IMR-90 (cell line): ENCODE measurements around the gene TAF11L6. TPM values are rescaled to one million over a fixed set of nuclear protein-coding genes. Genes with fewer than 3 reads are reported as not detected.
"Not testable (repeated sequence)": the region's sequence is repeated elsewhere in the genome, so short reads cannot be mapped to it uniquely, and the experiment has no call there.

ENCODE experiments used
- ATAC-seq: fragments of 200-7000 bp; cut with Tn5 transposase; 2 replicates; pipeline ENCODE4 v1.9.1; 2020; ENCODE audit warnings: low read depth, mild to moderate bottlenecking, moderate library complexity
- BruUV-seq: library from RNA; stranded (reverse); fragments of 400-500 nt; replicated peaks from 2 replicates; lab custom pipeline; 2021; lab: Mats Ljungman, UMichigan
- CTCF ChIA-PET: fragments of 300-600 bp; formaldehyde crosslinking; extraction: SDS; loops from one replicate; lab custom pipeline; 2021; ENCODE audit warnings: antibody characterized with exemption; lab: Yijun Ruan, JAX
- POLR2A ChIA-PET: fragments of 300-600 bp; sonication (Branson Sonifier 250); formaldehyde crosslinking; loops from one replicate; lab custom pipeline; 2022; ENCODE audit warnings: antibody characterized with exemption; ENCODE audit not compliant: unreplicated experiment; lab: Charles Lee
- DNase-seq: peaks from one replicate; pipeline ENCODE4 v3.0.0; 2013
- H2AFZ ChIP-seq: replicated peaks from 2 replicates; pipeline ENCODE3; 2013; ENCODE audit warnings: low read length, mild to moderate bottlenecking; ENCODE audit not compliant: poor library complexity
- H2AK5ac ChIP-seq: 2 replicates; pipeline ENCODE4 v1.6.1; 2013; ENCODE audit warnings: low read depth, low read length, inconsistent platforms
- H2AK9ac ChIP-seq: replicated peaks from 2 replicates; pipeline ENCODE3; 2013; ENCODE audit warnings: mild to moderate bottlenecking, low read depth, low read length, moderate library complexity; ENCODE audit not compliant: poor library complexity
- H2BK120ac ChIP-seq: 2 replicates; pipeline ENCODE4 v1.6.1; 2013; ENCODE audit warnings: low read depth, low read length, inconsistent platforms
- H2BK15ac ChIP-seq: 3 replicates; pipeline ENCODE4 v1.6.1; 2013; ENCODE audit warnings: low read depth, low read length, inconsistent platforms
- H2BK20ac ChIP-seq: 2 replicates; pipeline ENCODE4 v1.6.1; 2013; ENCODE audit warnings: low read depth, mild to moderate bottlenecking, inconsistent platforms, low read length, moderate library complexity
- H2BK5ac ChIP-seq: 2 replicates; pipeline ENCODE4 v1.6.1; 2013; ENCODE audit warnings: mild to moderate bottlenecking, low read depth, low read length, inconsistent platforms; ENCODE audit not compliant: poor library complexity, severe bottlenecking
- H3K14ac ChIP-seq: replicated peaks from 2 replicates; pipeline ENCODE4 v1.6.1; 2013; ENCODE audit warnings: low read depth, low read length, inconsistent platforms
- H3K18ac ChIP-seq: 2 replicates; pipeline ENCODE4 v1.6.1; 2013; ENCODE audit warnings: low read depth, low read length, control low read depth
- H3K23ac ChIP-seq: 2 replicates; pipeline ENCODE4 v1.6.1; 2013; ENCODE audit warnings: low read depth, low read length, inconsistent platforms
- H3K27ac ChIP-seq: 2 replicates; pipeline ENCODE4 v1.5.1; 2013; ENCODE audit warnings: mild to moderate bottlenecking, control low read depth, low read length; ENCODE audit not compliant: insufficient read depth
- H3K27me3 ChIP-seq: 2 replicates; pipeline ENCODE4 v1.6.1; 2013; ENCODE audit warnings: low read length; ENCODE audit not compliant: control insufficient read depth, insufficient read depth
- H3K36me3 ChIP-seq: 2 replicates; pipeline ENCODE4 v1.6.1; 2013; ENCODE audit warnings: low read length, mixed read lengths; ENCODE audit not compliant: control insufficient read depth, insufficient read depth
- H3K4ac ChIP-seq: 2 replicates; pipeline ENCODE4 v1.6.1; 2013; ENCODE audit warnings: low read depth, low read length, inconsistent platforms
- H3K4me1 ChIP-seq: 2 replicates; pipeline ENCODE4 v1.6.1; 2013; ENCODE audit warnings: low read length, mixed read lengths; ENCODE audit not compliant: control insufficient read depth, insufficient read depth
- H3K4me2 ChIP-seq: 2 replicates; pipeline ENCODE4 v1.6.1; 2013; ENCODE audit warnings: low read depth, mild to moderate bottlenecking, control low read depth, low read length, moderate library complexity
- H3K4me3 ChIP-seq: 2 replicates; pipeline ENCODE4 v1.5.1; 2013; ENCODE audit warnings: low read depth, mild to moderate bottlenecking, control low read depth, low read length, moderate library complexity; ENCODE audit not compliant: insufficient read depth
- H3K56ac ChIP-seq: 2 replicates; pipeline ENCODE4 v1.6.1; 2013; ENCODE audit warnings: low read length, inconsistent platforms; ENCODE audit not compliant: insufficient read depth; ENCODE audit errors: extremely low read depth
- H3K79me1 ChIP-seq, 2 experiments: 2 replicates each; pipeline ENCODE4 v1.6.1; 2013; ENCODE audit warnings: low read length in 2 of 2, inconsistent platforms in 1 of 2, low read depth in 1 of 2
- H3K9ac ChIP-seq: 2 replicates; pipeline ENCODE4 v1.6.1; 2013; ENCODE audit warnings: low read depth, low read length, control low read depth
- H3K9me1 ChIP-seq: 2 replicates; pipeline ENCODE4 v1.6.1; 2013; ENCODE audit warnings: low read length, inconsistent platforms; ENCODE audit not compliant: insufficient read depth
- H3K9me3 ChIP-seq: 2 replicates; pipeline ENCODE4 v1.6.1; 2013; ENCODE audit warnings: low read length; ENCODE audit not compliant: control insufficient read depth, insufficient read depth
- H4K20me1 ChIP-seq: 2 replicates; pipeline ENCODE4 v1.6.1; 2013; ENCODE audit warnings: low read length, inconsistent platforms; ENCODE audit not compliant: insufficient read depth
- H4K5ac ChIP-seq: 2 replicates; pipeline ENCODE4 v1.6.1; 2013; ENCODE audit warnings: mild to moderate bottlenecking, low read depth, low read length, control low read depth
- H4K8ac ChIP-seq, 2 experiments: 2 replicates each; pipeline ENCODE4 v1.6.1; 2013; ENCODE audit warnings: low read depth in 2 of 2, low read length in 2 of 2, control low read depth in 1 of 2, inconsistent platforms in 1 of 2
- H4K91ac ChIP-seq: 2 replicates; pipeline ENCODE4 v1.6.1; 2013; ENCODE audit warnings: low read depth, low read length, inconsistent platforms; ENCODE audit not compliant: insufficient read depth
- MAFK ChIP-seq: IDR thresholded peaks from 2 replicates; pipeline ENCODE4 v1.6.1; 2012; ENCODE audit warnings: low read depth, low read length, improper control_type of control experiment
- WGBS, 2 experiments: methylation state at CpG; one replicate each; pipeline versions ENCODE4 v1.1.5 to v1.1.7; 2013; ENCODE audit warnings: missing lambda C conversion rate in 2 of 2; ENCODE audit not compliant: insufficient read length in 1 of 2; ENCODE audit errors: extremely low coverage in 2 of 2; 5-methylcytosine and 5-hydroxymethylcytosine counted together
- dilution Hi-C: fragments of 300-500 bp; cut with HindIII; formaldehyde crosslinking; loops from one replicate; pipeline ENCODE4 v1.14.3; 2018; ENCODE audit warnings: low sequenced_read_pairs; ENCODE audit not compliant: unreplicated experiment
- in situ Hi-C: fragments of 300-500 bp; cut with MboI; formaldehyde crosslinking; loops from 3 replicates; pipeline ENCODE4 v1.14.3; 2019; ENCODE audit warnings: low sequenced_read_pairs, inconsistent platforms, mixed read lengths
- intact Hi-C: fragments of 100-400 bp; cut with micrococcal nuclease; formaldehyde crosslinking; loops from 2 replicates; pipeline ENCODE4 v1.10.0; 2022
- polyA plus RNA-seq, 3 experiments: library from polyadenylated mRNA; depleted of rRNA; stranded (reverse); fragments of >200 nt; gene quantifications; 2 replicates each; pipeline ENCODE4 v1.2.3, GENCODE V29; 2012; ENCODE audit warnings: low replicate concordance in 1 of 3
- total RNA-seq: library from RNA; depleted of rRNA; stranded (reverse); fragments of >200 nt; gene quantifications from 2 replicates; pipeline ENCODE4 v1.2.3, GENCODE V29; 2012
- TF ChIP-seq, protein P1 (sequence below): conservative IDR thresholded peaks from 2 replicates; pipeline ENCODE4 v1.5.1; 2012; ENCODE audit warnings: mild to moderate bottlenecking, low read depth, low read length, improper control_type of control experiment

The TAF11L6 gene
- total and polyA plus RNA-seq, 2 of the 4 experiments (the other 2 are of a cell fraction) = not detected

DNA sequence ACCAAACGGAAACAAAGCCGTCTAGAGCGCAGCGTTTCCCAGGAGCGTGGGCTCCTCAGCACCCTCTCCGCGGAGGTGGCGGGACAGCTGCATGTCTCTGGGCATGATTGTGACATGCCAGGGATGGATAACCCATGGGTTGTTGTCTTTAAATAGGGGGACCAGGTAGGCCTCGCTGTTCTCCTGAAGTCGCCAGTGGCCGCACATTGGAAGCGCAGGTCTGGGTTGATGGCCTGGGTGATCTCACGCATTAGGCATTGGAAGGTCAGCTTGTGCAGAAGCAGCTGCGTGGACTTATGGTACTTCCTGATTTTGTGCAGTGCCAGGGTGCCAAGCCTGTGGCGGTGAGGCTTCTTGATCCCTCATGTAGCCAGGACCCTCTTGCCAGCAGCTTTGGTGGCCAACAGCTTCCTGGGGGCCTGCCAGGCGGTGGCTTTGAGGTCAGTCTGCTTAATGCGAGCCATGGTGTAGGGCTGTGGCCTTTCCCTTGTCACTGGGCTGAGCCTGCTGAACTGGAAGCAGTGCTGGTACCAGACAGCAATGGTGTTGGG, 16.6 kb upstream of the TAF11L6 start:
- Histone ChIP-seq H3K9me3 (no peaks in the 10 kb centered on the region), H3K4me2 (no peak overlapping the region), H3K36me3 (no peaks in the 10 kb centered on the region), H3K56ac (no peak overlapping the region), H3K4me1 (no peaks in the 10 kb centered on the region), H3K27me3 (peaks cover 1% of the 10 kb centered on the region; the same call in 1 of the 2 replicates), H3K4me3 (no peak overlapping the region), H3K18ac (no peak overlapping the region), H3K4ac (no peak overlapping the region), H4K91ac (no peak overlapping the region), H2BK20ac (no peak overlapping the region), H2BK120ac (no peak overlapping the region), H2AFZ (no peak overlapping the region), H4K20me1 (no peaks in the 10 kb centered on the region), H2BK5ac (no peak overlapping the region), H2BK15ac (no peak overlapping the region), H4K8ac (no peak overlapping the region), H3K27ac (no peak overlapping the region), H3K23ac (no peak overlapping the region), H3K79me1 (no peaks in the 10 kb centered on the region), H3K14ac (no peak overlapping the region), H2AK5ac (no peak overlapping the region), H3K9ac (no peak overlapping the region), H2AK9ac (no peak overlapping the region), H3K9me1 (no peaks in the 10 kb centered on the region), H4K5ac (no peak overlapping the region)
- CTCF ChIA-PET = no interaction called here
- dilution Hi-C loops (no loop called here), in situ Hi-C loops (no loop called here), intact Hi-C loops (no loop called here)
- DNase-seq (no peak), ATAC-seq (no peak)
- TF ChIP-seq, protein P1, sequence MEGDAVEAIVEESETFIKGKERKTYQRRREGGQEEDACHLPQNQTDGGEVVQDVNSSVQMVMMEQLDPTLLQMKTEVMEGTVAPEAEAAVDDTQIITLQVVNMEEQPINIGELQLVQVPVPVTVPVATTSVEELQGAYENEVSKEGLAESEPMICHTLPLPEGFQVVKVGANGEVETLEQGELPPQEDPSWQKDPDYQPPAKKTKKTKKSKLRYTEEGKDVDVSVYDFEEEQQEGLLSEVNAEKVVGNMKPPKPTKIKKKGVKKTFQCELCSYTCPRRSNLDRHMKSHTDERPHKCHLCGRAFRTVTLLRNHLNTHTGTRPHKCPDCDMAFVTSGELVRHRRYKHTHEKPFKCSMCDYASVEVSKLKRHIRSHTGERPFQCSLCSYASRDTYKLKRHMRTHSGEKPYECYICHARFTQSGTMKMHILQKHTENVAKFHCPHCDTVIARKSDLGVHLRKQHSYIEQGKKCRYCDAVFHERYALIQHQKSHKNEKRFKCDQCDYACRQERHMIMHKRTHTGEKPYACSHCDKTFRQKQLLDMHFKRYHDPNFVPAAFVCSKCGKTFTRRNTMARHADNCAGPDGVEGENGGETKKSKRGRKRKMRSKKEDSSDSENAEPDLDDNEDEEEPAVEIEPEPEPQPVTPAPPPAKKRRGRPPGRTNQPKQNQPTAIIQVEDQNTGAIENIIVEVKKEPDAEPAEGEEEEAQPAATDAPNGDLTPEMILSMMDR = no peak
- TF ChIP-seq MAFK = no peak
- POLR2A ChIA-PET = no interaction called here
- BruUV-seq = no TSS peak
- 97% methylated on average over 5 of the region's 17 CpGs; no CpG with 5 or more reads in 1 of the 2 experiments for WGBS, 2 experiments

DNA sequence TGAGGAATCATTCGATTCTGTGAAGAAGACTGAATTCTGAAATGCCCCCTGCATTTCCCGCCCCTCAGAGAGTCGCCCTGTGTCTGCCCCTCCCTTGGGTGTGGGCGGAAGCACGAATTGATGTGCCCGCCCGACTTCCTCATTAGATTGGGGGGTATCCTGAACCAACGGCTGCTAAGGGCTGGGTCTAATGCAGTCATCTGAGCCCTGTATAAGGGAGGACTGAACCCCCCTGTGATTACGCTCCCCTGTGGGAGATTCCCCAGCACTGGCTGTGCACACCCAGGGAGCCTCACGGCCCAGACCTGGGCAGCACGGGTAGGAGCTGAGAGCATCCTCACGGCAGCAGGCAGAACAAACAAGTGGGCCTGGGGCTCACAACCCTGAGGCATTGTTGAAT, 10.9 kb upstream of the TAF11L6 start:
- H3K27me3 ChIP-seq, H2AK9ac ChIP-seq, H3K4ac ChIP-seq, H4K91ac ChIP-seq, H4K8ac ChIP-seq, H4K20me1 ChIP-seq, CTCF ChIA-PET, in situ Hi-C loops, H3K56ac ChIP-seq, ATAC-seq, H2BK5ac ChIP-seq, H2BK120ac ChIP-seq, H4K5ac ChIP-seq, H3K79me1 ChIP-seq, BruUV-seq, H3K4me2 ChIP-seq, H2BK20ac ChIP-seq, H3K4me3 ChIP-seq, H3K36me3 ChIP-seq, intact Hi-C loops, DNase-seq, dilution Hi-C loops, H2AFZ ChIP-seq, POLR2A ChIA-PET, H3K23ac ChIP-seq, H3K27ac ChIP-seq, H2AK5ac ChIP-seq, H3K9me1 ChIP-seq, H3K14ac ChIP-seq, H2BK15ac ChIP-seq, H3K9ac ChIP-seq, H3K4me1 ChIP-seq, H3K18ac ChIP-seq, H3K9me3 ChIP-seq: not testable (repeated sequence)
- WGBS, 2 experiments = no CpG with 5 or more reads among the region's 12 CpGs
